ENCODE measurements around the gene MCF2L2. TPM values are rescaled to one million over a fixed set of nuclear protein-coding genes. Genes with fewer than 3 reads are reported as not detected.

The MCF2L2 gene
- total and polyA plus RNA-seq, 2 experiments from 2014 or later: 6.7 to 14.6 TPM

DNA sequence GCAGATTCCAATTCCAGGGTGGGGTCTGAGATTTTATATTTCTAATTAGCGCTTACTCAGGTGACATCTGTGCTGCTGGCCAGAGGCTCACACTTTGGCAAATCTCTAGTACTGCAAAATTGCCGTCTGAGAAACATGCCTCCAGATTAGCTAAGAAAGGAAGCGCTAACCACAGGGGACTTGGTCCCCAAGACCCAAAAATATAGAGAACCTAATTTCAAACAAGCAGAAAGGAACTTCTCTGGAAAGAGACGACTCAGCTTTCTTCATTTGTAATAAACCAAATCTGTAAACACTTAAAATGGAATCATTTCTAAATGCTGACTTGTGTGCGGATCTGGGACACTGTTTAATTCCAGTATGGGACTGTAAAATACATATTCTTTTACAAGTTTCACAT is 119.7 kb downstream of the MCF2L2 start (continued):
- TF ChIP-seq, protein P1, sequence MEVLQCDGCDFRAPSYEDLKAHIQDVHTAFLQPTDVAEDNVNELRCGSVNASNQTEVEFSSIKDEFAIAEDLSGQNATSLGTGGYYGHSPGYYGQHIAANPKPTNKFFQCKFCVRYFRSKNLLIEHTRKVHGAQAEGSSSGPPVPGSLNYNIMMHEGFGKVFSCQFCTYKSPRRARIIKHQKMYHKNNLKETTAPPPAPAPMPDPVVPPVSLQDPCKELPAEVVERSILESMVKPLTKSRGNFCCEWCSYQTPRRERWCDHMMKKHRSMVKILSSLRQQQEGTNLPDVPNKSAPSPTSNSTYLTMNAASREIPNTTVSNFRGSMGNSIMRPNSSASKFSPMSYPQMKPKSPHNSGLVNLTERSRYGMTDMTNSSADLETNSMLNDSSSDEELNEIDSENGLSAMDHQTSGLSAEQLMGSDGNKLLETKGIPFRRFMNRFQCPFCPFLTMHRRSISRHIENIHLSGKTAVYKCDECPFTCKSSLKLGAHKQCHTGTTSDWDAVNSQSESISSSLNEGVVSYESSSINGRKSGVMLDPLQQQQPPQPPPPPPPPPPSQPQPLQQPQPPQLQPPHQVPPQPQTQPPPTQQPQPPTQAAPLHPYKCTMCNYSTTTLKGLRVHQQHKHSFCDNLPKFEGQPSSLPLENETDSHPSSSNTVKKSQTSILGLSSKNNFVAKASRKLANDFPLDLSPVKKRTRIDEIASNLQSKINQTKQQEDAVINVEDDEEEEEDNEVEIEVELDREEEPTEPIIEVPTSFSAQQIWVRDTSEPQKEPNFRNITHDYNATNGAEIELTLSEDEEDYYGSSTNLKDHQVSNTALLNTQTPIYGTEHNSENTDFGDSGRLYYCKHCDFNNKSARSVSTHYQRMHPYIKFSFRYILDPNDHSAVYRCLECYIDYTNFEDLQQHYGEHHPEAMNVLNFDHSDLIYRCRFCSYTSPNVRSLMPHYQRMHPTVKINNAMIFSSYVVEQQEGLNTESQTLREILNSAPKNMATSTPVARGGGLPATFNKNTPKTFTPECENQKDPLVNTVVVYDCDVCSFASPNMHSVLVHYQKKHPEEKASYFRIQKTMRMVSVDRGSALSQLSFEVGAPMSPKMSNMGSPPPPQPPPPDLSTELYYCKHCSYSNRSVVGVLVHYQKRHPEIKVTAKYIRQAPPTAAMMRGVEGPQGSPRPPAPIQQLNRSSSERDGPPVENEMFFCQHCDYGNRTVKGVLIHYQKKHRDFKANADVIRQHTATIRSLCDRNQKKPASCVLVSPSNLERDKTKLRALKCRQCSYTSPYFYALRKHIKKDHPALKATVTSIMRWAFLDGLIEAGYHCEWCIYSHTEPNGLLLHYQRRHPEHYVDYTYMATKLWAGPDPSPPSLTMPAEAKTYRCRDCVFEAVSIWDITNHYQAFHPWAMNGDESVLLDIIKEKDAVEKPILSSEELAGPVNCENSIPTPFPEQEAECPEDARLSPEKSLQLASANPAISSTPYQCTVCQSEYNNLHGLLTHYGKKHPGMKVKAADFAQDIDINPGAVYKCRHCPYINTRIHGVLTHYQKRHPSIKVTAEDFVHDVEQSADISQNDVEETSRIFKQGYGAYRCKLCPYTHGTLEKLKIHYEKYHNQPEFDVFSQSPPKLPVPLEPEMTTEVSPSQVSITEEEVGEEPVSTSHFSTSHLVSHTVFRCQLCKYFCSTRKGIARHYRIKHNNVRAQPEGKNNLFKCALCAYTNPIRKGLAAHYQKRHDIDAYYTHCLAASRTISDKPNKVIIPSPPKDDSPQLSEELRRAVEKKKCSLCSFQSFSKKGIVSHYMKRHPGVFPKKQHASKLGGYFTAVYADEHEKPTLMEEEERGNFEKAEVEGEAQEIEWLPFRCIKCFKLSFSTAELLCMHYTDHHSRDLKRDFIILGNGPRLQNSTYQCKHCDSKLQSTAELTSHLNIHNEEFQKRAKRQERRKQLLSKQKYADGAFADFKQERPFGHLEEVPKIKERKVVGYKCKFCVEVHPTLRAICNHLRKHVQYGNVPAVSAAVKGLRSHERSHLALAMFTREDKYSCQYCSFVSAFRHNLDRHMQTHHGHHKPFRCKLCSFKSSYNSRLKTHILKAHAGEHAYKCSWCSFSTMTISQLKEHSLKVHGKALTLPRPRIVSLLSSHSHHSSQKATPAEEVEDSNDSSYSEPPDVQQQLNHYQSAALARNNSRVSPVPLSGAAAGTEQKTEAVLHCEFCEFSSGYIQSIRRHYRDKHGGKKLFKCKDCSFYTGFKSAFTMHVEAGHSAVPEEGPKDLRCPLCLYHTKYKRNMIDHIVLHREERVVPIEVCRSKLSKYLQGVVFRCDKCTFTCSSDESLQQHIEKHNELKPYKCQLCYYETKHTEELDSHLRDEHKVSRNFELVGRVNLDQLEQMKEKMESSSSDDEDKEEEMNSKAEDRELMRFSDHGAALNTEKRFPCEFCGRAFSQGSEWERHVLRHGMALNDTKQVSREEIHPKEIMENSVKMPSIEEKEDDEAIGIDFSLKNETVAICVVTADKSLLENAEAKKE (CRISPR knock-in tag; IDR thresholded peaks at IDR 0.05): no peak
- TF ChIP-seq CREB1 (CRISPR knock-in tag; IDR thresholded peaks at IDR 0.05; ENCODE audit: low read depth) (no peak), NANOG (IDR thresholded peaks at IDR 0.05; ENCODE audit: borderline replicate concordance) (no peak), ZNF331 (CRISPR knock-in tag; IDR thresholded peaks at IDR 0.05; ENCODE audit: low read depth) (no peak), EZH2 (IDR thresholded peaks at IDR 0.05; ENCODE audit: low read depth, unreplicated experiment) (no peak), JUNB (IDR thresholded peaks at IDR 0.05; ENCODE audit: unreplicated experiment) (no peak), REST (IDR thresholded peaks at IDR 0.05; ENCODE audit: unreplicated experiment) (no peak), POLR2AphosphoS5 (IDR thresholded peaks at IDR 0.05; ENCODE audit: low read depth) (no peak)

All from GM23338 (cell line).